Parathyroid adenoma (tissue), 2 donors: ENCODE measurements around the gene RCAN3.

Experiments
- H2AFZ ChIP-seq: fragments of 300-600 bp; sonication (generic); one replicate; pipeline ENCODE4 v1.7.0; 2017; ENCODE audit warnings: antibody characterized with exemption, mild to moderate bottlenecking
- H3K27ac ChIP-seq: fragments of 300-600 bp; sonication (generic); one replicate; pipeline ENCODE4 v1.7.0; 2017
- H3K27me3 ChIP-seq: fragments of 300-600 bp; sonication (generic); one replicate; pipeline ENCODE4 v1.7.0; 2017; ENCODE audit warnings: low read length; ENCODE audit not compliant: control insufficient read depth, insufficient read depth
- H3K36me3 ChIP-seq: fragments of 300-600 bp; sonication (generic); one replicate; pipeline ENCODE4 v1.7.0; 2017; ENCODE audit warnings: low read length; ENCODE audit not compliant: control insufficient read depth, insufficient read depth
- H3K4me1 ChIP-seq: fragments of 300-600 bp; sonication (generic); one replicate; pipeline ENCODE4 v1.7.0; 2017; ENCODE audit warnings: control low read depth
- H3K4me2 ChIP-seq: fragments of 300-600 bp; sonication (generic); one replicate; pipeline ENCODE4 v1.7.0; 2017; ENCODE audit warnings: low read length
- H3K4me3 ChIP-seq: fragments of 300-600 bp; sonication (generic); one replicate; pipeline ENCODE4 v1.7.0; 2017; ENCODE audit warnings: low read depth, low read length
- H3K79me2 ChIP-seq: fragments of 300-600 bp; sonication (generic); one replicate; pipeline ENCODE4 v1.7.0; 2017; ENCODE audit warnings: control low read depth
- H3K9ac ChIP-seq: fragments of 300-600 bp; sonication (generic); one replicate; pipeline ENCODE4 v1.7.0; 2017; ENCODE audit warnings: mild to moderate bottlenecking
- H3K9me3 ChIP-seq: fragments of 300-600 bp; sonication (generic); one replicate; pipeline ENCODE4 v1.7.0; 2017; ENCODE audit warnings: low read length; ENCODE audit not compliant: control insufficient read depth
- CTCF ChIP-seq: fragments of 300-600 bp; sonication (generic); IDR thresholded peaks from one replicate; pipeline ENCODE4 v1.7.0; 2017; ENCODE audit warnings: antibody characterized with exemption, mild to moderate bottlenecking
- donor health status: primary hyperparathyroidism.

The RCAN3 gene

GRCh38 chr1:24586119-24586518, 83.5 kb downstream of the RCAN3 start:
- Histone ChIP-seq H3K4me2 (no peak overlapping the region), H2AFZ (no peak overlapping the region)

DNA sequence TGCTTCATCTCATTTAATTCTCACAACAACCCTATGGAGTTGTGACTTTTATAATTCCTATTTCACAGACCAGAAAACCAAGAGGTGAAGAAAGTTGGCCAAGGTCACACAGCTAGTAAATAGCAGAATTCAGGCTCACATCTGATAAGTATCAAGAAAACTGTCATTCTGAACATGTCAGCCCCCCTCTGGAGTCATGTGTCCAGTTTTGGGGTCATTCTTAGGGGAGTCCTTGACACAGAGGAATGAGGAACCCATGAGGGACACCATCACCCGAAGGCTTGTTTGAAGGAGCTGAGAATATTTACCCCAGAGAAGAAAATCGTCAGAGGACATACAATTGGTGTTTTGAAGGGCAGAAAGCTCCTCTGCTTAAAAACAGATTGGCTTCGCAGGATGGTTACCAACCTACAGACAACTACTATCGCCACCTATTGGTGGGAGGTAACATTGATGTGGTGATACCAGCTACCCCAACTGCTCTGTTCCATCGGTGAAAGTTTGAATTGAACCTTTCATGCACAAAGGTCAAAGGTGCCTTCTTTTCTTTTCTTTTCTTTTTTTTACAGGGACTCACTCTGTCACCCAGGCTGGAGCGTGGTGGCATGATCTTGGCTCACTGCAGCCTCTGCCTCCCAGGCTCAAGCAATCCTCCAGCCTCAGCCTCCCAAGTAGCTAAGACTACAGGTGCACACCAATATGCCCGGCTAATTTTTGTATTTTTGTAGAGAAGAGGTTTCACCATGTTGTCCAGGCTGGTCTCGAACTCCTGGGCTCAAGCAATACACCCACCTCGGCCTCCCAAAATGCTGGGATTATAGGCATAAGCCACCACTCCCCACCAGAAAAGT, 84.6 kb downstream of the RCAN3 start:
- Histone ChIP-seq H3K36me3 (no peaks in the 10 kb centered on the region), H2AFZ (no peak overlapping the region), H3K9me3 (no peaks in the 10 kb centered on the region), H3K4me3 (no peak overlapping the region), H3K27me3 (no peaks in the 10 kb centered on the region), H3K79me2 (no peaks in the 10 kb centered on the region), H3K4me1 (no peaks in the 10 kb centered on the region), H3K9ac (no peak overlapping the region), H3K27ac (no peak overlapping the region), H3K4me2 (peak overlapping the region; percentile 35)
- peak; percentile 64 for TF ChIP-seq CTCF

More at GRCh38 chr1:24586119-24586518, 83.5 kb downstream of the RCAN3 start:
- Histone ChIP-seq H3K9ac (no peak overlapping the region), H3K27me3 (no peaks in the 10 kb centered on the region), H3K79me2 (no peaks in the 10 kb centered on the region), H3K9me3 (no peaks in the 10 kb centered on the region), H3K36me3 (no peaks in the 10 kb centered on the region), H3K4me1 (no peaks in the 10 kb centered on the region), H3K4me3 (no peak overlapping the region), H3K27ac (no peak overlapping the region)
- TF ChIP-seq CTCF = no peak

DNA sequence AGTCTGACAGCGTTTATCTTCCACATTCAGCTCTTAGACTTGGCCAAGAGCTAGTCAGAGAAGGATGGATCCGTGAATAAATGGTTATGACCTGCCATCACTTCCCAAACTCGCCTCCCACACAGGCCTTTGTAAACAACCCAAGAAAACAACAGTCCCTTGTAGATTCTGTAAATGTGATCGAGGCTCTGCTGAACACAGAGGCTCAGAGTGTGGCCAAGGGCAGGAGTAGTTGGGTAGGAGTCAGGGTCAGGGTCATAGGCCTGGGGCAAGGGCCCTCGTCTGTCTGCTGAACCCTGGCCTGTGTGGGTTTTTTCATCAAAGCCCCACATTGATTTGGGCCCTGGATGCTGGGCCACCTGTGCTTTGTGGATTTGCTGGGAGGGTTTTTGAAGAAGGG, 85.9 kb downstream of the RCAN3 start:
- H3K27me3 ChIP-seq = no peaks in the 10 kb centered on the region
- no peaks in the 10 kb centered on the region for H3K79me2 ChIP-seq
- no peaks in the 10 kb centered on the region for H3K4me1 ChIP-seq
- no peak overlapping the region for H3K27ac ChIP-seq
- no peak for TF ChIP-seq CTCF
- H3K9me3 ChIP-seq = no peaks in the 10 kb centered on the region
- no peak overlapping the region for H2AFZ ChIP-seq
- H3K4me3 ChIP-seq = no peak overlapping the region
- H3K9ac ChIP-seq = no peak overlapping the region
- no peak overlapping the region for H3K4me2 ChIP-seq
- H3K36me3 ChIP-seq = no peaks in the 10 kb centered on the region

DNA sequence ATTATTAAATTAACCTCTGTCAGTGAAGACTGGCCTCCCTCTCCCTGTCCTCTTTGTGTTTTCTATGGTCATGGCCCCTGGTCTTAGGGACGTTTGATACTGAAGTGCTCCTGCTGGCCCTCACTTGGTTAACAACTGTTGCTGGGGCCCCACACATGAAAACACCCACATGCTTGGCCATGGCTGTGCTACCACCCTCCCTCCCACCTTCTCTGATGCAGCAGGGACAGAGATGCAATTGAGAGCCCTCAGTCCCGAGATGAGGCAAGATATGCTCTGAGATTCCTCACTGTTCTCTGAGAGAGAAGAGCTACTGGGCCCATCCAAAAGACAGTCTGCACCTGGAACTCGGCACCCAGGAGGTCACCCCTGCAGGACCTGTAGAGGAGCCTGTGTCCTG, 86.6 kb downstream of the RCAN3 start:
- no peak overlapping the region for H2AFZ ChIP-seq
- H3K27me3 ChIP-seq = no peaks in the 10 kb centered on the region
- H3K4me1 ChIP-seq = no peaks in the 10 kb centered on the region
- no peak overlapping the region for H3K27ac ChIP-seq
- H3K9me3 ChIP-seq = no peaks in the 10 kb centered on the region
- TF ChIP-seq CTCF = no peak
- no peak overlapping the region for H3K4me2 ChIP-seq
- H3K4me3 ChIP-seq = no peak overlapping the region
- no peak overlapping the region for H3K9ac ChIP-seq
- no peaks in the 10 kb centered on the region for H3K79me2 ChIP-seq
- no peaks in the 10 kb centered on the region for H3K36me3 ChIP-seq
